DOHH2 (cell line): Measurements from ENCODE around the gene SPHK1.

Source experiments
- EZH2phosphoT487 ChIP-seq: fragments of 200-600 bp; sonication (generic); IDR thresholded peaks from 2 replicates; pipeline ENCODE4 v1.6.1; 2017; ENCODE audit warnings: borderline replicate concordance, mild to moderate bottlenecking, antibody characterized with exemption, low read length, moderate library complexity, mixed read lengths
- TF ChIP-seq, protein P1 (sequence below): fragments of 200-600 bp; sonication (generic); IDR thresholded peaks from one replicate; pipeline ENCODE4 v1.5.1; 2014; ENCODE audit warnings: antibody characterized with exemption, mild to moderate bottlenecking, low read depth, low read length; ENCODE audit not compliant: poor library complexity, severe bottlenecking

DNA sequence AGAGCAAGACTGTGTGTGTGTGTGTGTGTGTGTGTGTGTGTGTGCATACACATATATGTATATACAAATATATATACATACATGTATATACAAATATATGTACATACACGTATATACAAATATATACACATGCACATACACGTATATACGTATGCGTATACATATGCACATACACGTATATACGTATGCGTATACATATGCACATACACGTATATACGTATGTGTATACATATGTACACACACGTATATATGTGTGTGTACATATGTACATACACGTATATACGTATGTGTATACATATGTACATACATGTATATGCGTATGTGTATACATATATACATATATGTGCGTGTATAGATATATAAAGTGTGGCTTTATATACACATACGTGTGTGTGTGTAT is 31.4 kb downstream of the SPHK1 start:
- TF ChIP-seq, protein P1, sequence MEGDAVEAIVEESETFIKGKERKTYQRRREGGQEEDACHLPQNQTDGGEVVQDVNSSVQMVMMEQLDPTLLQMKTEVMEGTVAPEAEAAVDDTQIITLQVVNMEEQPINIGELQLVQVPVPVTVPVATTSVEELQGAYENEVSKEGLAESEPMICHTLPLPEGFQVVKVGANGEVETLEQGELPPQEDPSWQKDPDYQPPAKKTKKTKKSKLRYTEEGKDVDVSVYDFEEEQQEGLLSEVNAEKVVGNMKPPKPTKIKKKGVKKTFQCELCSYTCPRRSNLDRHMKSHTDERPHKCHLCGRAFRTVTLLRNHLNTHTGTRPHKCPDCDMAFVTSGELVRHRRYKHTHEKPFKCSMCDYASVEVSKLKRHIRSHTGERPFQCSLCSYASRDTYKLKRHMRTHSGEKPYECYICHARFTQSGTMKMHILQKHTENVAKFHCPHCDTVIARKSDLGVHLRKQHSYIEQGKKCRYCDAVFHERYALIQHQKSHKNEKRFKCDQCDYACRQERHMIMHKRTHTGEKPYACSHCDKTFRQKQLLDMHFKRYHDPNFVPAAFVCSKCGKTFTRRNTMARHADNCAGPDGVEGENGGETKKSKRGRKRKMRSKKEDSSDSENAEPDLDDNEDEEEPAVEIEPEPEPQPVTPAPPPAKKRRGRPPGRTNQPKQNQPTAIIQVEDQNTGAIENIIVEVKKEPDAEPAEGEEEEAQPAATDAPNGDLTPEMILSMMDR: no peak
- TF ChIP-seq EZH2phosphoT487: no peak
